NCI-H1417 treated with DMSO at 0.1 percent for 48 hours (cell line): ENCODE data around the gene RTN1.

Experiments used
- DNase-seq: peaks from one replicate; lab custom pipeline; 2025; lab: John Stamatoyannopoulos, UW

Gene RTN1

DNA sequence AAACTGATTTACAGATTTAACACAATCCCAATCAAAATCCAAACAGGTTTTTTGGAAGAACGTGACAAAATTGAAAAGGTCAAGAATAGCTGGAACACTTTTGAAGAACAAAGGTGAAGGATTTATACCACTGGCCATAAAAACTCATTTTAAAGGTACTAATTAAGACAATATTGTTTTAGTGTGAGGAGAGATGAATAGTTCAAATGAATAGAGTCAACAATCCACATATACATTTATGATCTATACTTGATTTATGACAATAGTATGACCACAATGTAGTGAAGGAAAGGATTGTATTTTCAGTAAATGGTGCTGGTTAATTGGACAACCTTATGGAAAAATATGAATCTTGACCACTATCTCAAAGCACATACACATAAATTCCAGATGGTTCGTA lies 323.3 kb downstream of the RTN1 start:
- DNase-seq = no peak
